Transverse colon (tissue), 4 donors: Measurements from ENCODE around the gene EML3. TPM values are rescaled to one million over a fixed set of nuclear protein-coding genes. Genes with fewer than 3 reads are reported as not detected.

Source experiments
- DNase-seq: peaks from one replicate; pipeline ENCODE4 v3.0.0-alpha.2; 2019
- H3K27ac ChIP-seq, 4 donors: fragments of 200-600 bp; sonication (generic); 2 replicates each; pipeline ENCODE4 v1.5.1; 2016 to 2018; ENCODE audit warnings: inconsistent platforms in 4 of 4
- H3K27me3 ChIP-seq: fragments of 200-600 bp; sonication (generic); 2 replicates; pipeline ENCODE4 v1.5.1; 2017; ENCODE audit warnings: inconsistent platforms
- H3K36me3 ChIP-seq, 4 donors: fragments of 200-600 bp; sonication (generic); 2 replicates each; pipeline ENCODE4 v1.5.1; 2017 to 2019; ENCODE audit warnings: inconsistent platforms in 4 of 4
- H3K4me1 ChIP-seq, 4 donors: fragments of 200-600 bp; sonication (generic); 2 replicates each; pipeline ENCODE4 v1.5.1; 2017 to 2020; ENCODE audit warnings: inconsistent platforms in 4 of 4
- H3K4me3 ChIP-seq, 4 donors: fragments of 200-600 bp; sonication (generic); 1 replicate in 1 of 4; 2 replicates in 3 of 4; pipeline versions ENCODE4 v1.5.1 to v1.6.1; 2017 to 2019; ENCODE audit warnings: inconsistent platforms in 4 of 4
- H3K9me3 ChIP-seq, 2 donors: fragments of 200-600 bp; sonication (generic); 2 replicates each; pipeline ENCODE4 v1.5.1; 2017 to 2019; ENCODE audit warnings: inconsistent platforms in 2 of 2
- EP300 ChIP-seq: sonication (generic); formaldehyde crosslinking; IDR thresholded peaks from one replicate; pipeline ENCODE4 v1.6.1; 2017; ENCODE audit warnings: antibody characterized with exemption, low read depth
- POLR2A ChIP-seq: fragments of 450-650 bp; IDR thresholded peaks from one replicate; pipeline ENCODE4 v1.6.1; 2016; ENCODE audit warnings: antibody characterized with exemption, mild to moderate bottlenecking, moderate library complexity
- POLR2AphosphoS5 ChIP-seq, 3 donors: sonication (generic); formaldehyde crosslinking; IDR thresholded peaks; one replicate each; pipeline ENCODE4 v1.6.1; 2016; ENCODE audit warnings: antibody characterized with exemption in 3 of 3
- WGBS, 2 donors: methylation state at CpG; one replicate each; pipeline ENCODE4 v1.1.5; 2018; ENCODE audit warnings: low coverage in 1 of 2; 5-methylcytosine and 5-hydroxymethylcytosine counted together
- in situ Hi-C, 4 donors: fragments of 200-750 bp; cut with MboI; loops; one replicate each; pipeline versions ENCODE4 v1.15.0 to v1.15.1; 2017; ENCODE audit warnings: low sequenced_read_pairs in 3 of 4, low pct_ligation_motif_present in 1 of 4, low pct_unique_long_range_greater_than_20kb in 1 of 4
- intact Hi-C: fragments of 100-400 bp; cut with DNase I; formaldehyde crosslinking; loops from one replicate; pipeline ENCODE4 v1.15.1; 2023; ENCODE audit warnings: low total_unique reads
- total RNA-seq, 4 donors: library from RNA; depleted of rRNA; stranded (reverse); fragments of >200 nt; gene quantifications; one replicate each; pipeline ENCODE4 v1.1.0, GENCODE V29; 2016
- TF ChIP-seq, protein P1 (sequence below), 5 experiments: fragments of 200-600 bp in 3 of 5; fragments of 450-650 bp in 2 of 5; sonication (generic) in 3 of 5; IDR thresholded peaks; 1 replicate in 2 of 5; 2 replicates in 3 of 5; pipeline ENCODE4 v1.5.1; 2016 to 2017; ENCODE audit warnings: antibody characterized with exemption in 5 of 5, inconsistent platforms in 3 of 5, mild to moderate bottlenecking in 2 of 5, moderate library complexity in 1 of 5

EML3 gene
- total RNA-seq, 4 donors from 2014 or later: 35.0 to 61.1 (median 44.9) TPM

GRCh38 chr11:62600367-62601121 is 12.0 kb downstream of the EML3 start:
- Histone ChIP-seq H3K4me1 (peaks cover 13 to 45% (median 34%) of the 10 kb centered on the region in 4 donors), H3K9me3 (no peaks in the 10 kb centered on the region), H3K4me3 (peak overlapping the region; percentile 71 to 99 (median 87)), H3K27me3 (no peaks in the 10 kb centered on the region), H3K36me3 (peaks cover 0 to 28% (median 14%) of the 10 kb centered on the region in 4 donors), H3K27ac (peak overlapping the region; percentile 96 to 100 (median 98))
- DNase-seq: no peak
- no peak for TF ChIP-seq POLR2AphosphoS5 (IDR thresholded peaks at IDR 0.05)
- TF ChIP-seq, protein P1, sequence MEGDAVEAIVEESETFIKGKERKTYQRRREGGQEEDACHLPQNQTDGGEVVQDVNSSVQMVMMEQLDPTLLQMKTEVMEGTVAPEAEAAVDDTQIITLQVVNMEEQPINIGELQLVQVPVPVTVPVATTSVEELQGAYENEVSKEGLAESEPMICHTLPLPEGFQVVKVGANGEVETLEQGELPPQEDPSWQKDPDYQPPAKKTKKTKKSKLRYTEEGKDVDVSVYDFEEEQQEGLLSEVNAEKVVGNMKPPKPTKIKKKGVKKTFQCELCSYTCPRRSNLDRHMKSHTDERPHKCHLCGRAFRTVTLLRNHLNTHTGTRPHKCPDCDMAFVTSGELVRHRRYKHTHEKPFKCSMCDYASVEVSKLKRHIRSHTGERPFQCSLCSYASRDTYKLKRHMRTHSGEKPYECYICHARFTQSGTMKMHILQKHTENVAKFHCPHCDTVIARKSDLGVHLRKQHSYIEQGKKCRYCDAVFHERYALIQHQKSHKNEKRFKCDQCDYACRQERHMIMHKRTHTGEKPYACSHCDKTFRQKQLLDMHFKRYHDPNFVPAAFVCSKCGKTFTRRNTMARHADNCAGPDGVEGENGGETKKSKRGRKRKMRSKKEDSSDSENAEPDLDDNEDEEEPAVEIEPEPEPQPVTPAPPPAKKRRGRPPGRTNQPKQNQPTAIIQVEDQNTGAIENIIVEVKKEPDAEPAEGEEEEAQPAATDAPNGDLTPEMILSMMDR (IDR thresholded peaks at IDR 0.05): no peak
- no peak for TF ChIP-seq POLR2A
- no peak for TF ChIP-seq EP300
- in situ Hi-C loops: no loop called here
- 1 to 2% methylated on average over 16 to 26 of the region's 26 CpGs for WGBS, 2 donors
- intact Hi-C loops: no loop called here

DNA sequence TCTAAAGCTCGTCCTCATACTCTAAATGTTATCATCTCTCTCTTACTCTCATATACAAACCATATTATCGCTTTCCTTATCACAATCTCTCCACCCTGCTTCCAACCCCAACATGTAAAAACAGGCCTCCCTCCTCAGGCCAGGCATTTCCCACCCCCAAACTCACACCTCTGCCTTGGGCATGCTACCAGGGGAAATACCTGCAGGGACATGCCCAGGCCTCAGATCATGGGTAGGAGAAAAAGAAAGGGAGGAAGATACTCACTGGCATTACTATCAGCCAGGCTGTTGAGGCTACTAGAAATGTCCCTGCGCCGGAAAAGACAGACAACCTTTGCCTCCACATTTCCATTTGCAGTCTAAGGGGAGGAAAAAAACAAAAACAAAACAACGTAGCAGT is 12.7 kb downstream of the EML3 start:
- intact Hi-C loops: no loop called here
- H3K27ac ChIP-seq: peak overlapping the region; percentile 96 to 100 (median 98)
- H3K4me1 ChIP-seq: peaks cover 13 to 45% (median 34%) of the 10 kb centered on the region in 4 donors
- no peaks in the 10 kb centered on the region for H3K27me3 ChIP-seq
- H3K36me3 ChIP-seq: peaks cover 0 to 34% (median 17%) of the 10 kb centered on the region in 4 donors
- in situ Hi-C loops: loop anchor here in 1 of 4 donors (10.0 to 25.0 kb wide), 2 partner anchors 95 to 262 kb away; no protein-coding TSS in a partner anchor
- peak overlapping the region in 3 of 4 donors; percentile 75 to 99 (median 99) for H3K4me3 ChIP-seq
- no peak for TF ChIP-seq EP300
- TF ChIP-seq, protein P1 (IDR thresholded peaks at IDR 0.05): no peak
- no peak for TF ChIP-seq POLR2AphosphoS5 (IDR thresholded peaks at IDR 0.05)
- no peak for TF ChIP-seq POLR2A
- no peaks in the 10 kb centered on the region for H3K9me3 ChIP-seq
- 49 to 55% methylated on average over 4 to 5 of the region's 5 CpGs for WGBS, 2 donors
- no peak for DNase-seq

DNA sequence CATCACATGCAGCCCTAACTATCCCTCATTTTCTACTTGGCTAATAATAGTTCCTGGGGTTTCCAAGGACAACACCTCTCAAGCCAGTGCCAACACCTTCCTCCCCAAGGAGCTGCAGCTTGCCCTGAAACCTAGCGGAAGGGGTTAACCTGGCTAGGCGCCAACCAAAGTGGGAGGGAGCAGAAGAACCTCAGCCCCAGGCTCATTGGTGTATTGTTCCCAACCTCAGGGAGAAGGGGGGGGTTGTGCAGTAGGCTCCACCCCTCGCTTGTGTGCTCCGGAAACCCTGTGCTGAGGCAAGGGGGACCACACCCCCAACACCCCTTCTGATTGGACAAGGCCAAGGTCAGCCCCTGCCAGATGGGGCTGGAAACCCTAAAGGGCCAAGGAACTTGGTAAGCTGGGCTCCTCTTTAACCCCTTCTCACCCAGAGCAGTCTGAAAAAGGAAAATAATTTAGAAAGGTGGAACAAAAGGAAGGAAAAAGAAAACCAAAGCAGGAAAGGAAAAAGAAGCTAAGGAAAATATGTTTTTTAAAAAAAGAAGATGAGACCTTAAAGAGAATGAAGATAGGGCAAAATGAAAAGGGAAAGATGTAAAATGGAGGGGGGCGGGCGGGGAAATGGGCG is 13.4 kb downstream of the EML3 start:
- Histone ChIP-seq H3K36me3 (peaks cover 0 to 41% (median 21%) of the 10 kb centered on the region in 4 donors), H3K9me3 (no peaks in the 10 kb centered on the region), H3K27me3 (no peaks in the 10 kb centered on the region), H3K4me3 (peak overlapping the region in 2 of 4 donors; percentile 75 to 99), H3K27ac (peak overlapping the region; percentile 96 to 100 (median 98)), H3K4me1 (peaks cover 13 to 41% (median 34%) of the 10 kb centered on the region in 4 donors)
- peak; percentile 94 for DNase-seq
- 36% methylated on average over 7 of the region's 7 CpGs; no CpG with 5 or more reads in 1 of the 2 donors for WGBS, 2 donors
- in situ Hi-C loops (loop anchor here in 1 of 4 donors (10.0 to 25.0 kb wide), 2 partner anchors 96 to 263 kb away; no protein-coding TSS in a partner anchor), intact Hi-C loops (no loop called here)
- TF ChIP-seq POLR2AphosphoS5 (IDR thresholded peaks at IDR 0.05) (peak; percentile 49 to 66 (median 63)), EP300 (no peak), POLR2A (no peak)
- TF ChIP-seq, protein P1 (IDR thresholded peaks at IDR 0.05): no peak

- Histone ChIP-seq H3K4me1 (peaks cover 28 to 47% (median 38%) of the 10 kb centered on the region in 4 donors), H3K27ac (no peak overlapping the region), H3K9me3 (no peaks in the 10 kb centered on the region), H3K36me3 (peaks cover 0 to 47% (median 23%) of the 10 kb centered on the region in 4 donors), H3K27me3 (no peaks in the 10 kb centered on the region), H3K4me3 (no peak overlapping the region)
- in situ Hi-C loops (loop anchor here in 1 of 4 donors (10.0 to 25.0 kb wide), 2 partner anchors 100 to 267 kb away; no protein-coding TSS in a partner anchor), intact Hi-C loops (no loop called here)
- 85 to 100% methylated on average over 1 to 8 of the region's 8 CpGs for WGBS, 2 donors
- no peak for DNase-seq
- TF ChIP-seq POLR2AphosphoS5 (IDR thresholded peaks at IDR 0.05) (no peak), EP300 (no peak), POLR2A (no peak)
- TF ChIP-seq, protein P1 (IDR thresholded peaks at IDR 0.05): no peak
These were observed 17.5 kb downstream of the EML3 start for GRCh38 chr11:62595124-62595523.
